GM12801 (cell line): Measurements from ENCODE around the gene TMPRSS2.

Source experiments
- CTCF ChIP-seq: IDR thresholded peaks from one replicate; pipeline ENCODE4 v1.5.1; 2011; ENCODE audit warnings: control low read depth; ENCODE audit not compliant: insufficient read length; ENCODE audit errors: extremely low read depth

Gene TMPRSS2

DNA sequence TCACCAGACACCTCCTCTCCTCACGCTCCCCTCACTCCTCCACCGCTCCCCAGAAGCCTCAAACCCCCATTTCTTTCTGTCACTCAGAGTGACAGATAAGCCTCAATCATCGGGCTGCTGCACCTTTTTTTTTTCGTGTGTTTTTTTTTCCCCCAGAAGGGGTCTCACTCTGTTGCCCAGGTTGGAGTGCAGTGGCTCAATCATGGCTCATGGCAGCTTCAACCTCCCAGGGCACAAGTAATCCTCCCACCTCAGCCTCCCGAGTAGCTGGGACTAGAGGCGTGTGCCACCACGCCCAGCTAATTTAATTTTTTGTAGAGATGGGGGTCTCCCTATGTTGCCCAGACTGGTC is 1.2 kb upstream of the TMPRSS2 start:
- no peak for TF ChIP-seq CTCF

GRCh38 chr21:41508415-41509144 is 622 bp upstream of the TMPRSS2 start:
- no peak for TF ChIP-seq CTCF

GRCh38 chr21:41506611-41507520 is 1.1 kb downstream of the TMPRSS2 start:
- TF ChIP-seq CTCF = no peak

DNA sequence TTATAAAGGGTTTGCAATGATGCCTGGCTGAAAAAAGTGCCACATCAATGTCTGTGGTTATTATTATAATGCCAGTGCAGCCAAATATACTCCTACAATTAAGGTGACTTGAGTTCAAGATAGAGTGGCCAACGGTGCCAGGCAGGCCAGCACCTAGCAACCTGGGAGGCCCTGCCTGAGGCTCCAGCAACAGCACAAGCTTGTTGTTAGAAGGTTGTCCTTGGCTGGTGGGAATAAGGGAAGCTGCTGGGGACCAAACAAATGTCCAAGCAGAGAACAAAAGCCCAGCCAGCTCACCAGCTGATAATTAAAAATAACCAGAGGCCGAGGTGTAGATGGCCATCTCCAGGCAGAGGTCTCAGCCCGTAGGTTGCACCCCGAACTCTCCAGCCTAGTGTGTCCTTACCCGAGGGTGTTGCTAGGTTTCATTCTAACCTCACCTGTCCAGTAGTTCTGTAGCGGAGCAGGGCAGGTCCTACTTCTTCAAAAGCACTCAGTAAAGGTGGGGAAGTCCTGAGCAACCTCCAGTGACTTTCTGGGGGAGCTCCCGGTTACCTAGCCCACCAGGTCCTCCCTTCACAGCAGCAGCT is 1.9 kb downstream of the TMPRSS2 start:
- TF ChIP-seq CTCF = no peak

DNA sequence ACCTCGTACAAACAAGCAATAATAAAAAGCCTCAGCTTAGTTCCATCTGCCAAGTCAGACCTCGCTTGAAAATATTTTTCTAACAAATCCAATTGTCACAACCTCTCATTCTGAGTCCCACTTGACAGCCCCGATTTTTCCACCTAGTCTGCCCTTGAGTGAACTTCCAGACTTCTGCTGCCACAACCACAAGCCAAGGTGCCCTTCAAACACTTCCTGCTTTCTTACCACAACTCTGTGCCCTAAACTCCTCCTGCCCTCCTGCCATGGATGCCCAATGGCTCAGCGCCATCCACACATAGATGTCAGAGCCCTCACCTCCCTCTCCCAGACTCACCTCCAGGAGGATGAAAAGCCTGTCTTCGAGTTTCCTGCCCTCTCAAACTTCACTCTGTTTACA is 3.9 kb downstream of the TMPRSS2 start:
- TF ChIP-seq CTCF = no peak

GRCh38 chr21:41503331-41503730 is 4.6 kb downstream of the TMPRSS2 start:
- no peak for TF ChIP-seq CTCF

DNA sequence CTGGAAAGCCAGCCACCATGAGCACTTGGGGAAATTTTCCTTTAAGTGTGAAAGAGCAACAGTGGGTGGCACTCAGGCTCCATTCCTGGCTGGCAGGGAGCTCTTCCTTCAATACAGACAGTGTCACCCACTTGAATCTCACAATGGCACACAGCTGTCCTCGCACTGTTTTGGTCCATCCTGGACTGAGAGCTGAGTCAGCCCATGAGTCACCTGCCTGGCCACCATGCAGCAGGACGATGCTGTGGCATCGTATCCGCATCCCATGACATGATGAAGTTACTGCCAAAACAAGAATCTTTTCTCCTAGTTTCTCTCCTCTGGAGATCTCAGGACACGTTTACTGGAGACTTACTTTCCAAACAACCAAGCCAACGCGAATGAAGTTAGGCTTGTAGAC is 6.0 kb downstream of the TMPRSS2 start:
- no peak for TF ChIP-seq CTCF
